ENCODE measurements around the gene INPP5F.
"Not testable (repeated sequence)": the region's sequence is repeated elsewhere in the genome, so short reads cannot be mapped to it uniquely, and the experiment has no call there.

The INPP5F gene

GRCh38 chr10:119782981-119783664 is 57.3 kb downstream of the INPP5F start:
- Histone ChIP-seq H3K4me1 (ENCODE audit: control insufficient read depth, insufficient read depth, low read length) (peaks cover 2% of the 10 kb centered on the region), H3K4me2 (ENCODE audit: low read length) (no peak overlapping the region), H3K9ac (ENCODE audit: low read depth, low read length) (no peak overlapping the region), H3K27me3 (ENCODE audit: control insufficient read depth, insufficient read depth, low read length) (no peaks in the 10 kb centered on the region), H3K36me3 (ENCODE audit: insufficient read depth, low read length) (no peaks in the 10 kb centered on the region), H3K9me3 (replicated peaks; ENCODE audit: low read length) (no peaks in the 10 kb centered on the region), H3K4me3 (ENCODE audit: low read length) (no peak overlapping the region)

- no peak overlapping the region for H3K9ac ChIP-seq (ENCODE audit: low read depth, low read length)
- no peak overlapping the region for H3K4me3 ChIP-seq (ENCODE audit: low read length)
- H3K36me3 ChIP-seq (ENCODE audit: insufficient read depth, low read length), result no peaks in the 10 kb centered on the region
- no peaks in the 10 kb centered on the region for H3K27me3 ChIP-seq (ENCODE audit: control insufficient read depth, insufficient read depth, low read length)
- H3K4me2 ChIP-seq (ENCODE audit: low read length), result no peak overlapping the region
- H3K9me3 ChIP-seq (replicated peaks; ENCODE audit: low read length), result no peaks in the 10 kb centered on the region
- peaks cover 2% of the 10 kb centered on the region for H3K4me1 ChIP-seq (ENCODE audit: control insufficient read depth, insufficient read depth, low read length)
These were observed 57.8 kb downstream of the INPP5F start for GRCh38 chr10:119783665-119784027.

GRCh38 chr10:119784340-119785067 is 58.7 kb downstream of the INPP5F start:
- no peaks in the 10 kb centered on the region for H3K4me1 ChIP-seq (ENCODE audit: control insufficient read depth, insufficient read depth, low read length)

GRCh38 chr10:119786117-119786769 is 60.4 kb downstream of the INPP5F start:
- H3K9me3 ChIP-seq (replicated peaks; ENCODE audit: low read length), result no peaks in the 10 kb centered on the region
- no peak overlapping the region for H3K9ac ChIP-seq (ENCODE audit: low read depth, low read length)
- H3K4me3 ChIP-seq (ENCODE audit: low read length), result no peak overlapping the region
- no peaks in the 10 kb centered on the region for H3K4me1 ChIP-seq (ENCODE audit: control insufficient read depth, insufficient read depth, low read length)
- no peaks in the 10 kb centered on the region for H3K36me3 ChIP-seq (ENCODE audit: insufficient read depth, low read length)
- H3K4me2 ChIP-seq (ENCODE audit: low read length), result no peak overlapping the region
- H3K27me3 ChIP-seq (ENCODE audit: control insufficient read depth, insufficient read depth, low read length), result no peaks in the 10 kb centered on the region

More at GRCh38 chr10:119784340-119785067, 58.7 kb downstream of the INPP5F start:
- no peaks in the 10 kb centered on the region for H3K36me3 ChIP-seq (ENCODE audit: insufficient read depth, low read length)
- H3K4me3 ChIP-seq (ENCODE audit: low read length), result no peak overlapping the region
- no peaks in the 10 kb centered on the region for H3K27me3 ChIP-seq (ENCODE audit: control insufficient read depth, insufficient read depth, low read length)
- H3K9me3 ChIP-seq (replicated peaks; ENCODE audit: low read length), result no peaks in the 10 kb centered on the region
- H3K9ac ChIP-seq (ENCODE audit: low read depth, low read length), result no peak overlapping the region
- H3K4me2 ChIP-seq (ENCODE audit: low read length), result no peak overlapping the region

GRCh38 chr10:119795101-119795500 is 69.3 kb downstream of the INPP5F start:
- H3K9ac ChIP-seq (ENCODE audit: low read depth, low read length); H3K4me2 ChIP-seq (ENCODE audit: low read length); H3K4me1 ChIP-seq (ENCODE audit: control insufficient read depth, insufficient read depth, low read length); H3K36me3 ChIP-seq (ENCODE audit: insufficient read depth, low read length); H3K27me3 ChIP-seq (ENCODE audit: control insufficient read depth, insufficient read depth, low read length); H3K4me3 ChIP-seq (ENCODE audit: low read length); H3K9me3 ChIP-seq (replicated peaks; ENCODE audit: low read length): not testable (repeated sequence)

GRCh38 chr10:119796039-119796438 is 70.2 kb downstream of the INPP5F start:
- no peak overlapping the region for H3K4me3 ChIP-seq (ENCODE audit: low read length)
- H3K9ac ChIP-seq (ENCODE audit: low read depth, low read length), result no peak overlapping the region
- no peaks in the 10 kb centered on the region for H3K9me3 ChIP-seq (replicated peaks; ENCODE audit: low read length)
- H3K36me3 ChIP-seq (ENCODE audit: insufficient read depth, low read length), result peaks cover 10% of the 10 kb centered on the region
- no peak overlapping the region for H3K4me2 ChIP-seq (ENCODE audit: low read length)
- H3K4me1 ChIP-seq (ENCODE audit: control insufficient read depth, insufficient read depth, low read length), result no peaks in the 10 kb centered on the region
- no peaks in the 10 kb centered on the region for H3K27me3 ChIP-seq (ENCODE audit: control insufficient read depth, insufficient read depth, low read length)

GRCh38 chr10:119801176-119801575 is 75.3 kb downstream of the INPP5F start:
- Histone ChIP-seq H3K27me3 (ENCODE audit: control insufficient read depth, insufficient read depth, low read length) (no peaks in the 10 kb centered on the region), H3K4me2 (ENCODE audit: low read length) (no peak overlapping the region), H3K36me3 (ENCODE audit: insufficient read depth, low read length) (peaks cover 10% of the 10 kb centered on the region), H3K9ac (ENCODE audit: low read depth, low read length) (no peak overlapping the region), H3K9me3 (replicated peaks; ENCODE audit: low read length) (no peaks in the 10 kb centered on the region), H3K4me1 (ENCODE audit: control insufficient read depth, insufficient read depth, low read length) (peaks cover 14% of the 10 kb centered on the region), H3K4me3 (ENCODE audit: low read length) (no peak overlapping the region)

GRCh38 chr10:119801998-119802538 is 76.2 kb downstream of the INPP5F start:
- H3K9ac ChIP-seq (ENCODE audit: low read depth, low read length), result no peak overlapping the region
- H3K4me1 ChIP-seq (ENCODE audit: control insufficient read depth, insufficient read depth, low read length), result peaks cover 14% of the 10 kb centered on the region
- H3K9me3 ChIP-seq (replicated peaks; ENCODE audit: low read length), result no peaks in the 10 kb centered on the region
- no peak overlapping the region for H3K4me2 ChIP-seq (ENCODE audit: low read length)
- H3K4me3 ChIP-seq (ENCODE audit: low read length), result no peak overlapping the region
- H3K27me3 ChIP-seq (ENCODE audit: control insufficient read depth, insufficient read depth, low read length), result no peaks in the 10 kb centered on the region
- peaks cover 4% of the 10 kb centered on the region for H3K36me3 ChIP-seq (ENCODE audit: insufficient read depth, low read length)

- H3K27me3 ChIP-seq (ENCODE audit: control insufficient read depth, insufficient read depth, low read length), result no peaks in the 10 kb centered on the region
- H3K9ac ChIP-seq (ENCODE audit: low read depth, low read length), result no peak overlapping the region
- no peak overlapping the region for H3K4me2 ChIP-seq (ENCODE audit: low read length)
- H3K9me3 ChIP-seq (replicated peaks; ENCODE audit: low read length), result no peaks in the 10 kb centered on the region
- H3K4me1 ChIP-seq (ENCODE audit: control insufficient read depth, insufficient read depth, low read length), result peaks cover 21% of the 10 kb centered on the region
- no peaks in the 10 kb centered on the region for H3K36me3 ChIP-seq (ENCODE audit: insufficient read depth, low read length)
- no peak overlapping the region for H3K4me3 ChIP-seq (ENCODE audit: low read length)
These were observed 77.4 kb downstream of the INPP5F start for GRCh38 chr10:119803264-119803663.

- Histone ChIP-seq H3K9ac (ENCODE audit: low read depth, low read length) (no peak overlapping the region), H3K4me3 (ENCODE audit: low read length) (no peak overlapping the region), H3K9me3 (replicated peaks; ENCODE audit: low read length) (no peaks in the 10 kb centered on the region), H3K4me2 (ENCODE audit: low read length) (no peak overlapping the region), H3K27me3 (ENCODE audit: control insufficient read depth, insufficient read depth, low read length) (no peaks in the 10 kb centered on the region), H3K36me3 (ENCODE audit: insufficient read depth, low read length) (no peaks in the 10 kb centered on the region), H3K4me1 (ENCODE audit: control insufficient read depth, insufficient read depth, low read length) (peaks cover 22% of the 10 kb centered on the region)
These were observed 79.9 kb downstream of the INPP5F start for GRCh38 chr10:119805702-119806230.

- peaks cover 22% of the 10 kb centered on the region for H3K4me1 ChIP-seq (ENCODE audit: control insufficient read depth, insufficient read depth, low read length)
- no peak overlapping the region for H3K4me2 ChIP-seq (ENCODE audit: low read length)
- no peak overlapping the region for H3K9ac ChIP-seq (ENCODE audit: low read depth, low read length)
- H3K4me3 ChIP-seq (ENCODE audit: low read length), result no peak overlapping the region
- no peaks in the 10 kb centered on the region for H3K27me3 ChIP-seq (ENCODE audit: control insufficient read depth, insufficient read depth, low read length)
- peaks cover 2% of the 10 kb centered on the region for H3K36me3 ChIP-seq (ENCODE audit: insufficient read depth, low read length)
- no peaks in the 10 kb centered on the region for H3K9me3 ChIP-seq (replicated peaks; ENCODE audit: low read length)
These were observed 80.7 kb downstream of the INPP5F start for GRCh38 chr10:119806334-119807130.
